H1 (cell line): ENCODE measurements around the gene KIAA1328. TPM values are rescaled to one million over a fixed set of nuclear protein-coding genes. Genes with fewer than 3 reads are reported as not detected.

Experiments used
- CHD7 ChIP-seq: fragments of 300-600 bp; sonication (generic); IDR thresholded peaks from 2 replicates; pipeline ENCODE4 v1.7.1; 2012; ENCODE audit warnings: low read length, moderate library complexity, mild to moderate bottlenecking, inconsistent platforms; ENCODE audit not compliant: insufficient replicate concordance
- SIX5 ChIP-seq: IDR thresholded peaks from 2 replicates; pipeline ENCODE4 v1.6.1; 2011; ENCODE audit warnings: mild to moderate bottlenecking, low read depth, low read length
- polyA plus RNA-seq, 7 experiments: library from polyadenylated mRNA; depleted of rRNA in 3 of 7; stranded (reverse) in 5 of 7; unstranded in 2 of 7; fragments of >200 nt in 5 of 7; fragments of 200-250 nt in 2 of 7; gene quantifications; 1 replicate in 5 of 7; 2 replicates in 1 of 7; 4 replicates in 1 of 7; pipeline versions ENCODE4 v1.2.1 to v1.2.3, GENCODE V29; 2011 to 2013; ENCODE audit warnings: missing spikeins in 2 of 7, mixed read lengths in 2 of 7
- total RNA-seq: library from RNA; stranded (reverse); fragmentation: NEBNext Ultra II Directional; extraction: Animal tissue kit (Norgen Biotek cat#: 25700); gene quantifications from 2 replicates; pipeline ENCODE4 v1.2.1, GENCODE V29; 2021

Gene KIAA1328
- total and polyA plus RNA-seq, 2 of the 8 experiments (the other 6 are each of a cell fraction or from before 2014, with no cell fraction given): 2.6 to 5.7 TPM

- TF ChIP-seq CHD7: no peak
- no peak for TF ChIP-seq SIX5
These were observed 256.0 kb downstream of the KIAA1328 start (continued) for GRCh38 chr18:37084912-37085311.
